ENCODE results near the gene CBX4.

GRCh38 chr17:79843474-79843815, 4.2 kb upstream of the CBX4 start:
- TF ChIP-seq CTCF (IDR thresholded peaks at IDR 0.05) (no peak), POLR2A (IDR thresholded peaks at IDR 0.05) (no peak)
